GM19238 (cell line): ENCODE results near the gene GPR55.
A peak's percentile ranks its signal among the peaks of the same experiment; 100 is the strongest.
"Not testable (repeated sequence)": the region's sequence is repeated elsewhere in the genome, so short reads cannot be mapped to it uniquely, and the experiment has no call there.

Experiments
- DNase-seq: peaks from one replicate; pipeline ENCODE4 v3.0.0; 2011; ENCODE audit warnings: low spot score; ENCODE audit not compliant: insufficient read length

The GPR55 gene

GRCh38 chr2:230951396-230951795 is 26.4 kb upstream of the GPR55 start:
- no peak for DNase-seq

- DNase-seq = no peak
These were observed 25.9 kb upstream of the GPR55 start for GRCh38 chr2:230950874-230951339.

GRCh38 chr2:230949966-230950873 is 25.2 kb upstream of the GPR55 start:
- no peak for DNase-seq

GRCh38 chr2:230947908-230948365 is 22.9 kb upstream of the GPR55 start:
- DNase-seq = no peak

GRCh38 chr2:230947235-230947576 is 22.2 kb upstream of the GPR55 start:
- no peak for DNase-seq

GRCh38 chr2:230946429-230947234 is 21.6 kb upstream of the GPR55 start:
- DNase-seq = no peak

- DNase-seq = no peak
These were observed 19.8 kb upstream of the GPR55 start for GRCh38 chr2:230944757-230945372.

- DNase-seq = peak; percentile 71
These were observed 19.1 kb upstream of the GPR55 start for GRCh38 chr2:230944123-230944653.

- peak; percentile 65 for DNase-seq
These were observed 18.2 kb upstream of the GPR55 start for GRCh38 chr2:230942920-230943896.

- DNase-seq = no peak
These were observed 17.3 kb upstream of the GPR55 start for GRCh38 chr2:230942371-230942770.

GRCh38 chr2:230941202-230942180 is 16.4 kb upstream of the GPR55 start:
- DNase-seq = no peak

- no peak for DNase-seq
These were observed 15.4 kb upstream of the GPR55 start for GRCh38 chr2:230940471-230940815.

GRCh38 chr2:230939691-230940470 is 14.8 kb upstream of the GPR55 start:
- DNase-seq = no peak

GRCh38 chr2:230939066-230939591 is 14.1 kb upstream of the GPR55 start:
- DNase-seq = no peak

GRCh38 chr2:230938516-230939065 is 13.5 kb upstream of the GPR55 start:
- no peak for DNase-seq

- no peak for DNase-seq
These were observed 13.1 kb upstream of the GPR55 start for GRCh38 chr2:230938098-230938497.

GRCh38 chr2:230937362-230937761 is 12.3 kb upstream of the GPR55 start:
- DNase-seq = no peak

- not testable (repeated sequence) for DNase-seq
These were observed 11.2 kb upstream of the GPR55 start for GRCh38 chr2:230936243-230936642.
